Ectodermal cell (in vitro differentiated cells): ENCODE data around the gene ATG13. TPM values are rescaled to one million over a fixed set of nuclear protein-coding genes. Genes with fewer than 3 reads are reported as not detected.
A peak's percentile ranks its signal among the peaks of the same experiment; 100 is the strongest.
"Not testable (repeated sequence)": the region's sequence is repeated elsewhere in the genome, so short reads cannot be mapped to it uniquely, and the experiment has no call there.

Source experiments
- H3K27ac ChIP-seq: 2 replicates; pipeline ENCODE4 v1.7.0; 2013; ENCODE audit warnings: mild to moderate bottlenecking, low read depth, low read length; ENCODE audit not compliant: insufficient read depth, poor library complexity, severe bottlenecking
- H3K27me3 ChIP-seq: 2 replicates; pipeline ENCODE4 v1.7.0; 2013; ENCODE audit warnings: mild to moderate bottlenecking, low read length; ENCODE audit not compliant: insufficient read depth, control insufficient read depth, poor library complexity, severe bottlenecking
- H3K36me3 ChIP-seq: one replicate; pipeline ENCODE4 v1.7.0; 2013; ENCODE audit warnings: low read length; ENCODE audit not compliant: control insufficient read depth, insufficient read depth
- H3K4me1 ChIP-seq: one replicate; pipeline ENCODE4 v1.7.0; 2013; ENCODE audit warnings: low read length; ENCODE audit not compliant: control insufficient read depth, insufficient read depth
- H3K4me3 ChIP-seq: 2 replicates; pipeline ENCODE4 v1.7.0; 2013; ENCODE audit warnings: low read depth, low read length, control low read depth; ENCODE audit not compliant: insufficient read depth
- H3K9me3 ChIP-seq: 2 replicates; pipeline ENCODE4 v1.7.0; 2013; ENCODE audit warnings: mild to moderate bottlenecking, low read length, moderate library complexity; ENCODE audit not compliant: control insufficient read depth
- WGBS, 2 experiments: methylation state at CpG; one replicate each; pipeline ENCODE4 v1.1.7; 2013; ENCODE audit warnings: missing lambda C conversion rate in 2 of 2; 5-methylcytosine and 5-hydroxymethylcytosine counted together
- polyA plus RNA-seq, 4 experiments: library from polyadenylated mRNA; stranded (reverse); fragments of 50-300 nt; gene quantifications; one replicate each; pipeline ENCODE4 v1.2.3, GENCODE V29; 2013

ATG13 gene
- polyA plus RNA-seq (2013, experiment 1 of 4), result 101 TPM
- polyA plus RNA-seq (2013, experiment 2 of 4), result 126 TPM
- polyA plus RNA-seq (2013, experiment 3 of 4), result 92.1 TPM
- 103 TPM for polyA plus RNA-seq (2013, experiment 4 of 4)

- H3K36me3 ChIP-seq, result no peaks in the 10 kb centered on the region
- no peaks in the 10 kb centered on the region for H3K27me3 ChIP-seq
- peak within 1 kb of the TSS; percentile 97 for H3K27ac ChIP-seq
- H3K4me3 ChIP-seq, result peak within 1 kb of the TSS; percentile 99
- WGBS, 2 experiments, result 0% methylated on average over 71 to 72 of the region's 72 CpGs
- peaks cover 8% of the 10 kb centered on the region for H3K4me1 ChIP-seq
- no peaks in the 10 kb centered on the region for H3K9me3 ChIP-seq
These were observed at the start of gene ATG13, which contains the start of gene HARBI1 for GRCh38 chr11:46617134-46617971. Gene ATG13, plus strand, starts transcription at chr11:46617553. Its CDS starts 26,739 bp downstream, at chr11:46644292. Gene HARBI1, minus strand, starts transcription at chr11:46617227. Its CDS starts 990 bp downstream, at chr11:46616237.

GRCh38 chr11:46570790-46571398 is 46.5 kb upstream of the ATG13 start:
- no peaks in the 10 kb centered on the region for H3K27me3 ChIP-seq

GRCh38 chr11:46574656-46575055 is 42.7 kb upstream of the ATG13 start:
- H3K36me3 ChIP-seq, result no peaks in the 10 kb centered on the region

More at GRCh38 chr11:46570790-46571398, 46.5 kb upstream of the ATG13 start:
- H3K4me1 ChIP-seq, result no peaks in the 10 kb centered on the region
- no peaks in the 10 kb centered on the region for H3K9me3 ChIP-seq
- no peak overlapping the region for H3K4me3 ChIP-seq
- H3K36me3 ChIP-seq, result no peaks in the 10 kb centered on the region
- WGBS, 2 experiments, result 90 to 94% methylated on average over 2 of the region's 2 CpGs
- no peak overlapping the region for H3K27ac ChIP-seq

GRCh38 chr11:46577058-46577457 is 40.3 kb upstream of the ATG13 start:
- no peak overlapping the region for H3K4me3 ChIP-seq
- no peaks in the 10 kb centered on the region for H3K36me3 ChIP-seq
- no peaks in the 10 kb centered on the region for H3K4me1 ChIP-seq
- H3K9me3 ChIP-seq, result no peaks in the 10 kb centered on the region
- H3K27me3 ChIP-seq, result no peaks in the 10 kb centered on the region
- no peak overlapping the region for H3K27ac ChIP-seq
- WGBS, 2 experiments, result 83 to 100% methylated on average over 1 of the region's 1 CpG

More at GRCh38 chr11:46574656-46575055, 42.7 kb upstream of the ATG13 start:
- Histone ChIP-seq H3K4me3 (no peak overlapping the region), H3K9me3 (no peaks in the 10 kb centered on the region), H3K27ac (no peak overlapping the region), H3K4me1 (no peaks in the 10 kb centered on the region), H3K27me3 (no peaks in the 10 kb centered on the region)
- WGBS, 2 experiments, result no CpG with 5 or more reads among the region's 1 CpG

- no peaks in the 10 kb centered on the region for H3K36me3 ChIP-seq
- H3K27me3 ChIP-seq, result no peaks in the 10 kb centered on the region
- no peaks in the 10 kb centered on the region for H3K9me3 ChIP-seq
- 89 to 97% methylated on average over 5 of the region's 5 CpGs for WGBS, 2 experiments
- no peaks in the 10 kb centered on the region for H3K4me1 ChIP-seq
- H3K27ac ChIP-seq, result no peak overlapping the region
- no peak overlapping the region for H3K4me3 ChIP-seq
These were observed 34.8 kb upstream of the ATG13 start for GRCh38 chr11:46582588-46582987.

- H3K4me3 ChIP-seq, H3K27me3 ChIP-seq, H3K36me3 ChIP-seq, H3K4me1 ChIP-seq, H3K27ac ChIP-seq, H3K9me3 ChIP-seq: not testable (repeated sequence)
- WGBS, 2 experiments, result no CpG with 5 or more reads among the region's 1 CpG
These were observed 33.8 kb upstream of the ATG13 start for GRCh38 chr11:46583513-46583912.

- no peak overlapping the region for H3K27ac ChIP-seq
- no peaks in the 10 kb centered on the region for H3K9me3 ChIP-seq
- H3K36me3 ChIP-seq, result no peaks in the 10 kb centered on the region
- no peaks in the 10 kb centered on the region for H3K27me3 ChIP-seq
- H3K4me1 ChIP-seq, result peaks cover 10% of the 10 kb centered on the region
- H3K4me3 ChIP-seq, result no peak overlapping the region
- WGBS, 2 experiments, result 88 to 89% methylated on average over 5 of the region's 5 CpGs
These were observed 29.2 kb upstream of the ATG13 start for GRCh38 chr11:46588131-46588530.

GRCh38 chr11:46588915-46589314 is 28.4 kb upstream of the ATG13 start:
- no peak overlapping the region for H3K27ac ChIP-seq
- no peak overlapping the region for H3K4me3 ChIP-seq

GRCh38 chr11:46590740-46591605 is 26.4 kb upstream of the ATG13 start:
- Histone ChIP-seq H3K4me3 (no peak overlapping the region), H3K4me1 (peaks cover 10% of the 10 kb centered on the region), H3K27me3 (no peaks in the 10 kb centered on the region), H3K9me3 (no peaks in the 10 kb centered on the region), H3K27ac (no peak overlapping the region), H3K36me3 (no peaks in the 10 kb centered on the region)
- 86 to 87% methylated on average over 10 to 11 of the region's 11 CpGs for WGBS, 2 experiments

More at GRCh38 chr11:46588915-46589314, 28.4 kb upstream of the ATG13 start:
- Histone ChIP-seq H3K4me1 (peaks cover 10% of the 10 kb centered on the region), H3K27me3 (no peaks in the 10 kb centered on the region), H3K9me3 (no peaks in the 10 kb centered on the region), H3K36me3 (no peaks in the 10 kb centered on the region)
